Vagina (tissue), 2 donors: ENCODE results near the gene FSIP1. TPM values are rescaled to one million over a fixed set of nuclear protein-coding genes. Genes with fewer than 3 reads are reported as not detected.

Source experiments
- DNase-seq, 2 donors: peaks; one replicate each; pipeline ENCODE4 v3.0.0-alpha.2; 2017; ENCODE audit errors: extremely low spot score in 2 of 2
- H3K27ac ChIP-seq: fragments of 200-600 bp; sonication (generic); one replicate; pipeline ENCODE4 v1.5.1; 2019
- H3K27me3 ChIP-seq: fragments of 200-600 bp; sonication (generic); one replicate; pipeline ENCODE4 v1.5.1; 2019
- H3K36me3 ChIP-seq, 2 donors: fragments of 200-600 bp; sonication (generic); one replicate each; pipeline ENCODE4 v1.5.1; 2017 to 2019
- H3K4me1 ChIP-seq: fragments of 200-600 bp; sonication (generic); one replicate; pipeline ENCODE4 v1.5.1; 2019
- H3K4me3 ChIP-seq, 2 donors: fragments of 200-600 bp; sonication (generic); 1 replicate in 1 of 2; 2 replicates in 1 of 2; pipeline ENCODE4 v1.5.1; 2016 to 2019
- H3K9me3 ChIP-seq: fragments of 200-600 bp; sonication (generic); one replicate; pipeline ENCODE4 v1.5.1; 2019
- CTCF ChIP-seq, 3 experiments: fragments of 450-650 bp in 2 of 3; fragments of 200-600 bp in 1 of 3; sonication (generic) in 1 of 3; IDR thresholded peaks; one replicate each; pipeline ENCODE4 v1.5.1; 2017 to 2019; ENCODE audit warnings: antibody characterized with exemption in 3 of 3, mild to moderate bottlenecking in 2 of 3, moderate library complexity in 2 of 3
- POLR2A ChIP-seq, 2 donors: fragments of 450-650 bp; IDR thresholded peaks; one replicate each; pipeline ENCODE4 v1.6.1; 2017; ENCODE audit warnings: antibody characterized with exemption in 2 of 2, mild to moderate bottlenecking in 2 of 2, moderate library complexity in 2 of 2
- POLR2AphosphoS5 ChIP-seq, 2 donors: sonication (generic); formaldehyde crosslinking; IDR thresholded peaks; one replicate each; pipeline ENCODE4 v1.9.0; 2017; ENCODE audit warnings: antibody characterized with exemption in 2 of 2, mild to moderate bottlenecking in 2 of 2, low read depth in 1 of 2; ENCODE audit not compliant: insufficient read depth in 1 of 2
- intact Hi-C: fragments of 100-400 bp; cut with DNase I; formaldehyde crosslinking; loops from one replicate; pipeline ENCODE4 v1.15.1; 2023
- total RNA-seq: library from RNA; depleted of rRNA; stranded (reverse); fragments of >200 nt; gene quantifications from one replicate; pipeline ENCODE4 v1.2.3, GENCODE V29; 2016

Gene FSIP1
- total RNA-seq, 1 donor from 2014 or later = 0.98 TPM

GRCh38 chr15:39798382-39798781 lies 15.7 kb upstream of the FSIP1 start:
- no peaks in the 10 kb centered on the region for H3K36me3 ChIP-seq
- intact Hi-C loops = no loop called here

GRCh38 chr15:39797407-39797806 lies 14.8 kb upstream of the FSIP1 start:
- Histone ChIP-seq H3K4me3 (no peak overlapping the region), H3K4me1 (no peaks in the 10 kb centered on the region), H3K27me3 (no peaks in the 10 kb centered on the region), H3K27ac (no peak overlapping the region), H3K9me3 (no peaks in the 10 kb centered on the region), H3K36me3 (no peaks in the 10 kb centered on the region)
- TF ChIP-seq POLR2A (IDR thresholded peaks at IDR 0.05) (no peak), CTCF (IDR thresholded peaks at IDR 0.05) (no peak)
- no peak for DNase-seq
- intact Hi-C loops = no loop called here

More at GRCh38 chr15:39798382-39798781, 15.7 kb upstream of the FSIP1 start:
- Histone ChIP-seq H3K27me3 (no peaks in the 10 kb centered on the region), H3K27ac (no peak overlapping the region), H3K9me3 (no peaks in the 10 kb centered on the region), H3K4me1 (no peaks in the 10 kb centered on the region), H3K4me3 (no peak overlapping the region)
- TF ChIP-seq POLR2AphosphoS5 (IDR thresholded peaks at IDR 0.05; ENCODE audit: insufficient read depth in 1 of 2, low read depth in 1 of 2) (no peak), CTCF (IDR thresholded peaks at IDR 0.05) (no peak), POLR2A (IDR thresholded peaks at IDR 0.05) (no peak)
- no peak for DNase-seq

- Histone ChIP-seq H3K4me1 (no peaks in the 10 kb centered on the region), H3K27ac (no peak overlapping the region), H3K4me3 (no peak overlapping the region), H3K27me3 (no peaks in the 10 kb centered on the region), H3K36me3 (no peaks in the 10 kb centered on the region), H3K9me3 (no peaks in the 10 kb centered on the region)
- no peak for TF ChIP-seq POLR2A (IDR thresholded peaks at IDR 0.05)
- no peak for TF ChIP-seq CTCF (IDR thresholded peaks at IDR 0.05)
- no peak for TF ChIP-seq POLR2AphosphoS5 (IDR thresholded peaks at IDR 0.05; ENCODE audit: insufficient read depth in 1 of 2, low read depth in 1 of 2)
- intact Hi-C loops = no loop called here
- DNase-seq = no peak
These were observed 14.0 kb upstream of the FSIP1 start for GRCh38 chr15:39796601-39797000.

GRCh38 chr15:39795486-39795885 lies 12.8 kb upstream of the FSIP1 start:
- intact Hi-C loops = no loop called here
- TF ChIP-seq POLR2AphosphoS5 (IDR thresholded peaks at IDR 0.05; ENCODE audit: insufficient read depth in 1 of 2, low read depth in 1 of 2) (no peak), POLR2A (IDR thresholded peaks at IDR 0.05) (no peak), CTCF (IDR thresholded peaks at IDR 0.05) (no peak)
- Histone ChIP-seq H3K27me3 (no peaks in the 10 kb centered on the region), H3K9me3 (no peaks in the 10 kb centered on the region), H3K27ac (no peak overlapping the region), H3K36me3 (no peaks in the 10 kb centered on the region), H3K4me3 (no peak overlapping the region), H3K4me1 (no peaks in the 10 kb centered on the region)
- DNase-seq = no peak

- no peaks in the 10 kb centered on the region for H3K4me1 ChIP-seq
- H3K36me3 ChIP-seq = no peaks in the 10 kb centered on the region
- H3K4me3 ChIP-seq = no peak overlapping the region
- no peaks in the 10 kb centered on the region for H3K27me3 ChIP-seq
- intact Hi-C loops = no loop called here
- no peak for DNase-seq
- TF ChIP-seq POLR2AphosphoS5 (IDR thresholded peaks at IDR 0.05; ENCODE audit: insufficient read depth in 1 of 2, low read depth in 1 of 2) = no peak
- TF ChIP-seq POLR2A (IDR thresholded peaks at IDR 0.05) = no peak
- no peak for TF ChIP-seq CTCF (IDR thresholded peaks at IDR 0.05)
- no peak overlapping the region for H3K27ac ChIP-seq
- no peaks in the 10 kb centered on the region for H3K9me3 ChIP-seq
These were observed 12.3 kb upstream of the FSIP1 start for GRCh38 chr15:39794954-39795353.
